ENCODE data around the gene SCAMP1. TPM values are rescaled to one million over a fixed set of nuclear protein-coding genes. Genes with fewer than 3 reads are reported as not detected.
"Not testable (repeated sequence)": the region's sequence is repeated elsewhere in the genome, so short reads cannot be mapped to it uniquely, and the experiment has no call there.

SCAMP1 gene
- total and polyA plus RNA-seq, 2 donors = 23.9 to 97.5 TPM

DNA sequence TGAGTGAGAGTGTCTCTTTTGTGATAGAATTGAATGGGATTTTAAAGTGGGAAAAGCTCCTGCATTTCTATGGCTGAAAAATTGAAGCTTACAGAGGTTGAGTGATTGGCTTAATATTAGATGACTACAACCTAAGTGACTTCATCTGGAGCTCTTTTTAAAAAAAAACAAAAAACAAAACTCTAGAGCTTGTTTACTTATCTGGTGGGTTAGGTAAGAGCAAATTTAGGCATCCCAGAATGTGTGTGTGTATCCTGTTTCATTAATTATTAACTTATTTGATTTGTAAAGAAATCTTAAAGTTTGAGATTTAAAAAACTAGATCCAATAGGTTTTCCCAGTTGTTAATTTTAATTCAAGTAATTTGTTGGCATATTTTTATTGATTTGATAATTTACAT, 60.1 kb downstream of the SCAMP1 start:
- Histone ChIP-seq H3K36me3 (ENCODE audit: insufficient read depth) (no peaks in the 10 kb centered on the region), H3K4me1 (ENCODE audit: insufficient read depth) (no peaks in the 10 kb centered on the region), H3K4me3 (ENCODE audit: low read depth, low read length) (no peak overlapping the region), H3K27ac (ENCODE audit: low read depth) (no peak overlapping the region)
- DNase-seq (ENCODE audit: extremely low spot score) = no peak

DNA sequence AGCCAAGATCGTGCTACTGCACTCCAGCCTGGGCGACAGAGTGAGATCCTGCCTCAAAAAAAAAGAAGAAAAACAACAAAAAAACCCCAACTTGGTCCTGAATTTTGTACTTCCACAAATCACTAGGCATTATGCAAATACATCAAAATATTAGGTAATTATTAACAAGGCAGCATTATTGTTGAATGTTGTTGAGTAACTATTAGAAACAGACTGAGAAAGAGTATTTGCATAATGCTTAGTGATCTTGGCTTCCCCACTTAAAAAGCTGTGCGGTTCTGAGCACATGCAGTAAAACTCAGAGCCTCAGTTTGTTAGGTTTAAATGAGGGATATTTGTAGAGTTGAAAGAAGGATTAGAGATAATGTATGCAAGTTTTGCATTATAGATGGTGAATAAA, 64.2 kb downstream of the SCAMP1 start:
- H3K36me3 ChIP-seq (ENCODE audit: insufficient read depth) = no peaks in the 10 kb centered on the region
- no peak for DNase-seq (ENCODE audit: extremely low spot score)
- no peak overlapping the region for H3K4me3 ChIP-seq (ENCODE audit: low read depth, low read length)
- 97% methylated on average over 3 of the region's 3 CpGs for WGBS
- no peak overlapping the region for H3K27ac ChIP-seq (ENCODE audit: low read depth)
- H3K4me1 ChIP-seq (ENCODE audit: insufficient read depth) = no peaks in the 10 kb centered on the region

DNA sequence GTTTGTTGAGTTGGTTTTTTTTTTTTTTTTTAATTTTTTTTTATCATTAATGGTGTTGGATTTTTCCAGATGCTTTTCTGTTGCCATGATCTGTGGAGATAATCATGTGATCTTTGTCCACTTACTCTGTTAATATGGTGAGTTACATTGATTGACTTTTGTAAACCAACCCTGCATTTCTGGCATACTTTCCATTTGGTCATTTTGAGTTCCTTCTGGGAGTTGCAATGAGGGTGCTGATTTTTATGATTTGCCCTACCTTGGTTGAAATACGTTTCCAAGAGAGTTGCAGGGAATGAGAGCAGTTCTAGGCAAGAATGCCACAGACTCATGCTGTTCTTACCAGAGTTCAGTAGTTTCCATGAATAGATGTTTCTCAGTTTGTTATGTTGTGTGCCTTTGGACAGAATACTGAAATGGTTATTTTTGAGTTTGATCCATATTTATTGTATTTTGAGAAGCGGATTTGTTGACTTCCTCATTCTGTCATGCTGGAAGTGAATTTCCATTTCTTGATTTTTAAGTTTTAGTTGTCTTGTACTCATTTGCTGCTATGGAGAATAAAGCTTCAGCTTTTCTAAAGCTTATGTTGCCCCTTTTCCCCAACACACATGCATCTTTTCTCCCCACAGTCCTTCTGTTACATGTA, 69.0 kb downstream of the SCAMP1 start:
- Histone ChIP-seq H3K4me3 (ENCODE audit: low read depth, low read length) (no peak overlapping the region), H3K27ac (ENCODE audit: low read depth) (no peak overlapping the region), H3K36me3 (ENCODE audit: insufficient read depth) (no peaks in the 10 kb centered on the region), H3K4me1 (ENCODE audit: insufficient read depth) (no peaks in the 10 kb centered on the region)
- no peak for DNase-seq (ENCODE audit: extremely low spot score)
- 94% methylated on average over 2 of the region's 2 CpGs for WGBS

DNA sequence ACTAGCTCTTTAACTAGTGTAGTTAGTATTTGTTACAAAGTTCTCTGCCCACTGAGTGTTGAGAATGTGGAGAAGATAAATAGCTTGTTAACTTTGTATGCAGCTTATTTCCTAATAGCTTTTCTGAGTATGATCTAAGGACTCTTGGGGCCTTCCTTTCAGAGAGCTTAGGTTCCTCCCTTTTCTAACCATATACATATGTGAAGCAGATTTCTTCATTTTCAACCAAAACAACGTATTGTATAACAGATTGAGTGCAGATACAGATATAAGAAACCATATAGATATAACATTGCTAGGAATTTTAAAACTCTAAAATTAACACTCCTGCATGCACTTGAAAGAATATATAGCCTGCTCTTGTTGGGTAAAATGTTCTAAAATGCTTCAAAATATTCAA, 70.4 kb downstream of the SCAMP1 start:
- no peak for DNase-seq (ENCODE audit: extremely low spot score)
- H3K4me1 ChIP-seq (ENCODE audit: insufficient read depth) = no peaks in the 10 kb centered on the region
- WGBS = 95% methylated on average over 1 of the region's 1 CpG
- no peak overlapping the region for H3K4me3 ChIP-seq (ENCODE audit: low read depth, low read length)
- H3K36me3 ChIP-seq (ENCODE audit: insufficient read depth) = no peaks in the 10 kb centered on the region
- no peak overlapping the region for H3K27ac ChIP-seq (ENCODE audit: low read depth)

DNA sequence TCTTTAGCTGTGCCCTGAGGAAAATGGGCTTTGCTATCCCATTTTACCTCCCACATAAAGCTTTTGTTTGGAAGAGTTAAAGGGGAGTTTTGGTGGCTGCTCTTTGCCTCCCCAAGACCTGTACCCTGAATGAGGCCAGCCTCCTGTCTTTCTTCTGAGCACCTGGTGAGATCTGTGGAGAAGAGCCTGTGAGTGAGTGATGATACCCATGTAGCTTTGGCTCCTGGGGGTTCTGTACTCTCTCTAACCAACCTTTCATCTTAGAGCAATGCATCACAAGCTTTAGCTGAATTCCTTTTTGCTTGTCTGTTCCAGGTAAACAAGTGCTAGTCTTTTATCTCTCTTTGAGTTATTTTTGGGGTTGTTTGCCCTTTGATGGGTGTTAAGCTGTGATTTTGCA, 73.6 kb downstream of the SCAMP1 start:
- no peaks in the 10 kb centered on the region for H3K4me1 ChIP-seq (ENCODE audit: insufficient read depth)
- no peak overlapping the region for H3K27ac ChIP-seq (ENCODE audit: low read depth)
- H3K36me3 ChIP-seq (ENCODE audit: insufficient read depth) = no peaks in the 10 kb centered on the region
- no peak for DNase-seq (ENCODE audit: extremely low spot score)
- H3K4me3 ChIP-seq (ENCODE audit: low read depth, low read length) = no peak overlapping the region

DNA sequence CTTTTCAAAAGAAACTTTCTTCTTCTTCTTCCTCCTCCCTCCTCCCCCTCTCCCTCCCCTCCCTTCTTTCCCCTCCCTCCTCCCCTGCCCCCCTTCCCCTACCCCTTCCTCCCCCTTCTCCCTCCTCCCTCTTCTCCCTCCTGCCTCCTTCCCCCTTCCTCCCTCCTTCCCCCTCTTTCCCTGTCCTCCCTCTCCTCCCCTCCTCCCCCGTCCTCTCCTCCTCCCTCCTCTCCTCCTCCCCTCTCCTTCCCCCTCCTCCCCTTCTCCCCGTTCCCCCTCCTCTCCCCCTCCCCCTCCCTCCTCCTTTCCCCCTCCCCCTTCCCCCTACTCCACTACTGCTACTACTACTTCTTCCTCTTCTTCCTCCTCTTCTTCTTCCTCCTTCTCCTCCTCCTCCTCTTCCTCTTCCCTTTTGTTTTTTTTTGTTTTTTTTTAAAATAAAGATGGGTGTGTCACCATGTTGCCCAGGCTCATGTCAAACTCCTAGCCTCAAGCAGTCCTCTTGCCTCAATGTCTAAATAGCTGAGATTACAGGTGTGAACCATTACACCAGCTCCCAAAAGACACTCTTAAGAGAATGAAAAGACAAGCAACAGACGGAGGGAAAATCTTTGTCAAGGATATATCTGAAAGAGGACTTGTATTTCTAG, 87.5 kb downstream of the SCAMP1 start:
- DNase-seq (ENCODE audit: extremely low spot score) = no peak

DNA sequence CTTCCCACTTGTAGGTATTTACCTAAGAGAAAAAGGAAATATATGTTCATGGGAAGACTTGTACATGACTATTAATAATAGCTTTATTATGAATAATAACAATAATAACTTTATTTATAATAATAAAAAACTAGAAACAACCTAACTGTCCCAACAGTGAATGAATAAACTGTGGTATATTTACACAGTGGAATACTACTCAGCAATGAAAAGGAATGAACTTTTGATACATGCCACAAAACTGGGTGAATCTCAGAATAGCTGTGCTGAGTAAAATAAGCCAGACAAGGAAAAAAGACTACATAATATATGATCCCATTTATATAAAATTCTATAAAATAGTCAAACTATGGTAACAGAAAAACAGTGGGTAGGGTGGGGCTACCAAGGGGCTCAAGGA, 88.7 kb downstream of the SCAMP1 start:
- Histone ChIP-seq H3K4me1 (ENCODE audit: insufficient read depth) (no peaks in the 10 kb centered on the region), H3K27ac (ENCODE audit: low read depth) (no peak overlapping the region), H3K36me3 (ENCODE audit: insufficient read depth) (no peaks in the 10 kb centered on the region), H3K4me3 (ENCODE audit: low read depth, low read length) (no peak overlapping the region)
- DNase-seq (ENCODE audit: extremely low spot score) = no peak

More for the DNA sequence above, 87.5 kb downstream of the SCAMP1 start:
- WGBS = 85% methylated on average over 3 of the region's 3 CpGs
- no peaks in the 10 kb centered on the region for H3K4me1 ChIP-seq (ENCODE audit: insufficient read depth)
- H3K27ac ChIP-seq (ENCODE audit: low read depth) = no peak overlapping the region
- no peak overlapping the region for H3K4me3 ChIP-seq (ENCODE audit: low read depth, low read length)
- no peaks in the 10 kb centered on the region for H3K36me3 ChIP-seq (ENCODE audit: insufficient read depth)

DNA sequence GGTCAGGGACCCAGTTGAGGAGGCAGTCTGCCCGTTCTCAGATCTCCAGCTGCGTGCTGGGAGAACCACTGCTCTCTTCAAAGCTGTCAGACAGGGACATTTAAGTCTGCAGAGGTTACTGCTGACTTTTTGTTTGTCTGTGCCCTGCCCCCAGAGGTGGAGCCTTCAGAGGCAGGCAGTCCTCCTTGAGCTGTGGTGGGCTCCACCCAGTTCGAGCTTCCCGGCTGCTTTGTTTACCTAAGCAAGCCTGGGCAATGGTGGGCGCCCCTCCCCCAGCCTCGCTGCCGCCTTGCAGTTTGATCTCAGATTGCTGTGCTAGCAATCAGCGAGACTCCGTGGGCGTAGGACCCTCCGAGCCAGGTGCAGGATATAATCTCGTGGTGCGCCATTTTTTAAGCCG, 97.1 kb downstream of the SCAMP1 start:
- DNase-seq (ENCODE audit: extremely low spot score); H3K4me1 ChIP-seq (ENCODE audit: insufficient read depth); H3K27ac ChIP-seq (ENCODE audit: low read depth); H3K36me3 ChIP-seq (ENCODE audit: insufficient read depth); H3K4me3 ChIP-seq (ENCODE audit: low read depth, low read length): not testable (repeated sequence)
- WGBS = 70% methylated on average over 14 of the region's 14 CpGs

DNA sequence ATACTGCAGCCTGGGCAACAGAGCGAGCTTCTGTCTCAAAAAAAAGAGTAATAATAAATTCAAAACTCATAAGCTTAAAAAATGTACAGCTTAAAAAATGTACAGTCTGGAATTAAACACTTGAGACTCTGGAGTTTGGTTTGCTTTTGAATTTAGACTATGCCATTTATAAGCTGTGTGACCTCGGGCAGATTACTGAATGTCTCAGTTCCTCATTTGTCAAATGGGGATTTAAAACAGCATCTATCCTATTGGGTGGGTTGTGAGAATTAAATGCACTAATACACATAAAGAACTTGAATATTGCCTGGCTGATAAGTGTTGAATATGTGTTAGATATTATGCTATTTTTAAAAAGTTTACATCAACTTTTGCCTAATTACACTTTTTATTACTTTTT, 98.4 kb downstream of the SCAMP1 start:
- 98% methylated on average over 2 of the region's 2 CpGs for WGBS
- Histone ChIP-seq H3K4me3 (ENCODE audit: low read depth, low read length) (no peak overlapping the region), H3K27ac (ENCODE audit: low read depth) (no peak overlapping the region), H3K36me3 (ENCODE audit: insufficient read depth) (no peaks in the 10 kb centered on the region), H3K4me1 (ENCODE audit: insufficient read depth) (no peaks in the 10 kb centered on the region)
- DNase-seq (ENCODE audit: extremely low spot score) = no peak

DNA sequence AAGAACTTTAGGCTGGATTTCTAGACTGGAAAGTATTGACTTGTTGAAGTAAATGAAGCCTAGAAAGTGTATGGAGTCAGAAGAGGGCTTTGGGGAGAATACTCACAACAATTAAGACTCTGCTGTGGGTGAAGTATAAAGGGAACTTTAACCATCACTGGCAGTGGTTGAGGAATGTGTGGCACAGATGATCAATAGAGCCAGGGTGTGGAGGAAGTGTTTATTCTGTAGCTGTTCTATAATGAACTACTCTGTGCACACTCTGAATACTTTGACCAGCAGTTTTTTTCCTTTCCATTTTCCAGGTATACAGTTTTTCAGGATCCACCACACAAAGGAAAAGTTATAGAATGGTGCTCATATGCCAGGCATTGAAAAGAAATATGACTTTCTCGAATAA, 106.7 kb downstream of the SCAMP1 start:
- Histone ChIP-seq H3K4me1 (ENCODE audit: insufficient read depth) (no peaks in the 10 kb centered on the region), H3K4me3 (ENCODE audit: low read depth, low read length) (no peak overlapping the region), H3K36me3 (ENCODE audit: insufficient read depth) (no peaks in the 10 kb centered on the region), H3K27ac (ENCODE audit: low read depth) (no peak overlapping the region)
- no peak for DNase-seq (ENCODE audit: extremely low spot score)
- WGBS = 93% methylated on average over 1 of the region's 1 CpG

DNA sequence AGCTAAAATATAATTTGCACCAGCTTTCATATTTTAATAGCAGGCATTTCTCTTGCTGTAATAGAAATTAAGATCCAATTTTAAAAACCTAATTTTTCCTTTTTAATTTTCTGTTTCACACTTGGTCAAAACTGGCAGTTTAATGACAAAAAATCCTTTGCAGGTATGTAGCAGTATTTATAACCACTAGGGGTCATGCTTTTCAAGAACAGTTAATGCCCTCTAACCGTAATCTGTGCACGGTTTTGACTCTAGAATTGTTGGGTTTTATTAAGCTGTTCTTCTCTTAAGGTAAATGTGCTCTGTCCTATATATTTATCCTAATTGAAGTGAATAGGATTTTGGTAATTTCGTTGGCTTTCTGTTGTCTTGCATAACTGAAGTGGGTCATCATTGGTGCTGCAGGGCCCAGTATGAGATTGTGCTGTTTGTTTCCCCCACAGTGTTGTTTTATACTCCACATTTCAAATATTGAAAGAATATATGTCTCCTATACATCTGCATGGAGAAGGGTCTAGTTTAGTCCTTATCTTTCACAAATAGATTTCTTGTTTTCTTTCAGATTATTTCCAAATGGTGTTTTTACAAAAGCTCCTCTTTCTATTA, 107.4 kb downstream of the SCAMP1 start:
- H3K36me3 ChIP-seq (ENCODE audit: insufficient read depth) = no peaks in the 10 kb centered on the region
- no peak overlapping the region for H3K27ac ChIP-seq (ENCODE audit: low read depth)
- 23% methylated on average over 3 of the region's 3 CpGs for WGBS
- no peak overlapping the region for H3K4me3 ChIP-seq (ENCODE audit: low read depth, low read length)
- no peak for DNase-seq (ENCODE audit: extremely low spot score)
- H3K4me1 ChIP-seq (ENCODE audit: insufficient read depth) = no peaks in the 10 kb centered on the region

DNA sequence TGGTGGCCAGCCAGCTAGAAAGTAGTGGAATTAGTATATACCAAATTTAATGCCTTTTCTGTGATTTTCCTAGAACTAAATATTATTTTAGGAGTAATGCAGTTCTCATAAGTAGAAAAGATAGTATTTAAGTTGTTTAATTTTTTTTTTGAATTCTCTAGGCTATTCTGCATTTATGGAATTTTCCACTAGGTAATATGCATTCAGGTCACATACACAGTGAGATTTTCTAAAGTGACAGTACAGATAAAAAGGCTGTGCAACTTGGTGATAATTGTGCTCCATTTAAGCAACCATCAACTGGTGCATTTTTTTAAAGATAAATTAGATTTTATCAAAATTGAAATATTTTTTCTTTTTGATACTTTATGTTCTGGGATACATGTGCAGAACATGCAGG, 111.5 kb downstream of the SCAMP1 start:
- Histone ChIP-seq H3K4me3 (ENCODE audit: low read depth, low read length) (no peak overlapping the region), H3K4me1 (ENCODE audit: insufficient read depth) (no peaks in the 10 kb centered on the region), H3K27ac (ENCODE audit: low read depth) (no peak overlapping the region), H3K36me3 (ENCODE audit: insufficient read depth) (no peaks in the 10 kb centered on the region)
- DNase-seq (ENCODE audit: extremely low spot score) = no peak

DNA sequence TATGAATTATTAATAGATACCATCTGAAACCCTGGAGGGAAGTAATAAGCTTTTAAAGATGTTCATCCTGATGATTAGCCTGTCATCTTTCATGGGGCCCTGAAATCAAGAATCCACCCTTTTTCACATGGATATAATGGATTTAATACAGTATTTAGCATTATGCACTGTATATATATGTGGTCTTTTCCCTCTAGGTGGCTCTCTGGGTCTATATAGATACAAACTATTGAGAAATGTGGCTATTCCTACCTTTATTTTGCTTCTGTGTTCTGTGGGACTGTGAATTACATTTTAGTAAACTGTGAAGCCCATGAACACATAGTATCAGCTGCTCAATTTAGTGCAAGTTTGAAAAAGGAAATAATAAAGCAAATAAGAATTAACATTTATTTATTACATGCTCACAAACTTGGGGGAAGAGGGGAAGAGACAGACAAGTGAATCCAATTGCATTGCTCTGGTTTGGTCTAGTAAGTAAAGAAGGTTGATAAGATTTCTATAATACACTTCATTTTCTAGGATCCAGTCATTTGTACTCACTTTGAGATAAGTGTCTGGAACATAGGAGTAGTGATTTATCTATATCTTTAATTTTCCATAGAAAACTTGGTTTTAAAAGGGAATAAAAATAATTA, 112.2 kb downstream of the SCAMP1 start:
- Histone ChIP-seq H3K4me3 (ENCODE audit: low read depth, low read length) (no peak overlapping the region), H3K4me1 (ENCODE audit: insufficient read depth) (no peaks in the 10 kb centered on the region), H3K36me3 (ENCODE audit: insufficient read depth) (no peaks in the 10 kb centered on the region), H3K27ac (ENCODE audit: low read depth) (no peak overlapping the region)
- no peak for DNase-seq (ENCODE audit: extremely low spot score)

DNA sequence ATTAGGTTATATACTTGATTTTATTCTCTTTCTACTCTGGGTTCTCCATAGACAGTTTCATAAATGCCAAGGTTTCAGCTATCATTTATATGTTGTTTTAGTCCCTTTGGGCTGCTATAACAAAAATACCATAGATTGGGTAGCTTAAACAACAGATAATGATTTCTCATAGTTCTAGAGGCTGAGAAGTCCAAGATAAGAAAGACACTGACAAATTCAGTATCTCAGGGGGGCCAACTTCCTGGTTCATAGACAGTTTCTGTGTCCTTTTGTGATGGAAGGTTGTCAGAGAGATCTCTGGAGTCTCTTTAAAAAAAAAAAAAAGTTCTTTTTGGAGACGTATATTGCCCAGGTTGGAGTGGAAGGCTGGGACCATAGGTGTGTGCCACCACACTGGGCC, 113.3 kb downstream of the SCAMP1 start:
- Histone ChIP-seq H3K36me3 (ENCODE audit: insufficient read depth) (no peaks in the 10 kb centered on the region), H3K4me1 (ENCODE audit: insufficient read depth) (no peaks in the 10 kb centered on the region), H3K27ac (ENCODE audit: low read depth) (no peak overlapping the region), H3K4me3 (ENCODE audit: low read depth, low read length) (no peak overlapping the region)
- 97% methylated on average over 1 of the region's 1 CpG for WGBS
- DNase-seq (ENCODE audit: extremely low spot score) = no peak

Measured in urinary bladder (tissue), 4 donors.